ENCODE measurements around the gene C1orf21.

Gene C1orf21

DNA sequence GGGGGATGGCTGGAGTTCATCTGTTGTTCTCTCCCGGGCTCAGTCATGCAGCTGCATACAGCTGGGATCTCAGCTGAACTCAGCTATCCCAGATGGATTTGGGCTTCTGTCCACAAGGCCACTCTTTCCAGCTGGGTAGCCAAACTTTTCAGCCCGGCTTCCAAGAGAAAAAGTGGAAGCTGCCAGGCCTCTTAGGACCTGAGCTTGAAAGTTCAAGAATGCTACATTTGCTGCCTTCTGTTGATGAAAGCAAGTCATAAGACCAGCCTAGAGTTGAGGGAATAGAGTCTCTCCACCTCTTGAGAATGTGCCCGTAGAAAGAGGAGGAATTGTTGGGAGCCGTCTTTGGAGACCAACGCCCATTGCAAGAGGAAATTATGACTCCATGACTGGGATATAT is 95.3 kb downstream of the C1orf21 start:
- DNase-seq (ENCODE audit: low read depth in 2 of 3, low spot score in 2 of 3), result no peak

DNA sequence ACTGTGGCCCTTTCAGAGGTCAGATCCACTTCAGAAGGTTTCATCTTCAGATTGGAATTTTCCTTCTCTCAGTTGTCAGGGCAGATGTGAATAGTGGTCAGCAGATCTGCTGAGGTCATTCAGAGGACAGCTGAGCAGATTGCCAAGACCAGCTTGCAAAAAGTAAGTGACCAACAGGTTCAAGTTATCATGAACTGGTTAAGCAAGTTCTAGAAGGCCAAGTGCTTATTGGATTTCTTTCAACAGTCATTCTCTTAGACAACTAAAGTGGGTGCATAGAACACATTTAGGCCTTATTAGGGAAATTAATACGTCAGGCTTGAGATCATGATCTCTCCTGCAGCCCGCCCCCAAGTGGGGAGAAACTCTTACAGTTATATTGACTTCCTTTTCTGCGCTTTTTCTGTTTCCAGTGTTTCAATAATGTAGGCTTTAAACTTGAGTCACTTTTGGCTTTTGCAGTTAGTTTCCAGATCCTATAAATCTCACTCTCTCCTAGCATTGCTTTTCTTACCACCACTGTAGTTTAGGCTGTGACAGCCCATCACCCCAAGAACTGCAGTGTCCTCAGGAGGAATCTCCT is 96.4 kb downstream of the C1orf21 start:
- no peak for DNase-seq (ENCODE audit: low read depth in 2 of 3, low spot score in 2 of 3)

DNA sequence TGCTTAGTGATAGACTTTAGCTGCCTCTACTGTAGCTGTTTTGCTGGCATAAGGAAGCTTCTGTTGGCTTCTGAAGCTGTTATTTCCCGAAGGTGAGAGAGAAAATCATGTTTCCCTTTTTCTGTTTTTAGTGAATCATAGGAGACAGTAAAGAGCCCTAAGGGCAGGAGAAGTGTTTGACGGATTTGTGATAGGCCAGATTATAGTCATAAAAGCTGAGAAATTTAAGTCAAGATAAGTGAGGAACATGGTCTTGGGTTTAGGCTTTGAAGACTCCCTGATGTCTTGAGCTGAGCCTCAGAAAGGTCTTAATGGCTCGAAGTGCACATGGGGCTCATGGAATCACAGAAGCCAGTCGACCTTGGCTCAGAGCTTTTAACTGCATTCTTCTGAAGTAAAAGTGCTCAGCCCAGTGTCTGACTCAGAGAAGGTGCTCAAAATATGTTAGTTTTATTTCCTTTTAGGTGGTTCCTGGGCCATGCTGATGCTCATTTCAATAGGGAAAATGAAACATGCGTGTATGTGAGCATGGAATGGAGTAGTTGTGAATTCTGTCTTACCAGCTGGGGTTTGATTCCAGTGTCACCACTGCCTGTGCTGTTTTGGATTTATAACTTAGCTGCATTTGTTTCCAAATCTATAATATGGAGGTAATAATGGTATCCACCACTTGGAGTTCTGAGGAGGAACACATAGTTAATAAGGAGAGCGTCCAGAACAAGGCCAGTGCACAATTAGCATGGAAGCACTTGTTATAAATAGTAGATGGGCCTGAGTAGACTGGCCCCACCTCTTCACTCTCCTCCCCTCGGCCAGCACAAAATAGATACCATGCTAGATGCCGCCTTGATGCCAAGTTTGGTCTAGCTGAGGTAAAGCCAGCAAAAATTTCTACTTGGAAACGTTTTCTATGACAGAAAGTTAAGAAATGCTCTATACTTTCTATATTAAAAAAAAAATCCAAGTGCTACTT is 99.2 kb downstream of the C1orf21 start:
- no peak for DNase-seq (ENCODE audit: low read depth in 2 of 3, low spot score in 2 of 3)

DNA sequence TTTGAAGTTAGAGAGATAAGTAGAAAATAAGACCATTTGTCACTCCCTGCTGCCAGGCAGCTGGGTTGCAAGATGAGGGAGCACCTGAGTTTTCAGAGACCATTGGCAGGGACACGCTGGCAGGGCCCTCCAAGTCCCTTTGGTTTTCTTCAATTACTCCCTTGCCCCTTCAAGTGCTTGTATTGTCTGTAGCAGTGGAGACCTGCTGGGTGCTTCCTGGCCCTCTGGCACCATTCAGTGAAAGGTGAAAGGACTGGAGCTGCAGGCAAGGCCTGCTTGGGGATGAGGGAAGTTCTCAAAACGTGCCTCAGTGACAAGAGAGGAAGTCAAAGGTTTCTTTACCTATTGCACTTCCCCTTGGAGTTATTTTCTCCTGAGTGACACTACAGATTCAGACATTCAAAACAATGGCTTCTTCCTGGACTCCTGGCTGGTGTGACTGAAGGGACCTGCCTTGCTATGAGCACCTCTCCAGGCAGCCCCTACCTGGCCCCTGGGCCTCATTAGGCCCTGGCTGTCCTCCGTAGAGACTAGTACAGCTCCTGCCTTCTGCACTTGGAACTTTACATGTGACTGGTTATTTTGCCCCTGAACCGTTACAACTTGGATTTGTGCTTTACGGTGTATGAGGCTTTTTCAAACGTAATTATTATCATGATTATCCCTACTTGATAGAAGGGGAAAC is 100.1 kb downstream of the C1orf21 start:
- no peak for DNase-seq (ENCODE audit: low read depth in 2 of 3, low spot score in 2 of 3)

DNA sequence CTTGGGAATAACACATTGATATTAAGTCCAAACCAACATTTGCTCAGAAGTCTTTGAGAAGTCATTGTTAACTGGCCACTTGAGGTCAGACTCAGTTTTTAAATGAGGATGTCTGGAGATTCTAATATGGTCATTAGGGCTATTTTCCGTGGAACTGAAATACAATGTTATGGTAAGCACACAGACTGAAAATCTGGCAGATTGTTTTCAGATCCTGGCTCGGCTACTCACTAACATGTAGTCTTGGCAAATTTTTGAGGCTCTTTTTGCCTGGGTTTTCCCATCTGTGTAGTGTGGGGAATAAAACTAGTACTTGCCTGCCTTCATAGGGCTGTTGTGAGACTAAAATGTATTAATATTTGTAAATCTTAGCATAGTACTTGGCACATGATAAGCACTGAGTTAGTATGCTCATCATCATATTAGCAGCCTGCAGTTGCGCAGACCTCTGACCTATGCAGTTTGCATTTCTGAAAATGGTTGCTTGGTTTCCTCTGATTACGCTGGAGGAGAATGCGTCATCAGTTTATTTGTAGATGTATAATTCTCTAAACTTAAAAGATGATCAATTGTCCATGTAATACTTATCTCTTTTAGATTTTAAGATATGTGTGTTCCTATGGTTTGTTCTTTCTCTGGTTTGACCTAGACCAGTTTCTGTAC is 100.8 kb downstream of the C1orf21 start:
- no peak for DNase-seq (ENCODE audit: low read depth in 2 of 3, low spot score in 2 of 3)

DNA sequence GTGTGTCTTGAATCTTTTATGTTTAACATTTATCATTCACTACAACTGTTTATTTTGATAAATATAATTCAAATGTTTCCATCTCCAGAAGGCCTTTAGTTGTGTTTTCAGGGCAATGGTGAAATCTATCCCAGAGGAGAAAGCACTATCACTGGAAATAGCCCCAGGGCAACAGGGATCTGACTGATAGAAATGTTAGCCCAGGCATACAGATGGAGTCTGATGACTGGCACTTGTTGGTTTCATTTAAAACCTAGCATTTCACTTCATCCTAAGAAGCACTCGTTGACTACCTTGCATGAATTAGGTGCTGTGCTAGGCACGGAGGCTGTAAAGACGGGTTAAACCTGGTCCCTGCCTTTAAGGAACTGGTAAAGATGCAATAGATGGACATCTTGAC is 103.1 kb downstream of the C1orf21 start:
- DNase-seq (ENCODE audit: low read depth in 2 of 3, low spot score in 2 of 3), result no peak

DNA sequence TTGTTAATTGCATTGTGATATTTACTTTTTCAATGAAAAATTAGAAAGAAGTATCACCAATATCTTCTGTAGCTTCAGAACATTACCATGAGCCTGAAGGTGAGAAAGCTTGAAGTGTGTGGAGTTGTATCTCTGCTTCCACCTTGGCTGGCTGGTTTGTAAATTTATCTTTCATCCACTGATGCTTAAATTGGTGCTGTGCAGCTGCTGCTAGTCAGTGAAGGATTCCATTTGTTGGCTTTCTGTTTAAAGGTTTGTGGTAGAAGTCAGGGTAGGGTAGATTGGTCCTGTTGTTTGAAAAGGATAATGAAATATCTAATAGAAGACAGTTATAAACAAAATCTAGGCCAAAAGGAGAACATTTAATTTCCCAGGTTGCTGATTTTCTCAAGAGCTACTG is 105.7 kb downstream of the C1orf21 start:
- no peak for DNase-seq (ENCODE audit: low read depth in 2 of 3, low spot score in 2 of 3)

DNA sequence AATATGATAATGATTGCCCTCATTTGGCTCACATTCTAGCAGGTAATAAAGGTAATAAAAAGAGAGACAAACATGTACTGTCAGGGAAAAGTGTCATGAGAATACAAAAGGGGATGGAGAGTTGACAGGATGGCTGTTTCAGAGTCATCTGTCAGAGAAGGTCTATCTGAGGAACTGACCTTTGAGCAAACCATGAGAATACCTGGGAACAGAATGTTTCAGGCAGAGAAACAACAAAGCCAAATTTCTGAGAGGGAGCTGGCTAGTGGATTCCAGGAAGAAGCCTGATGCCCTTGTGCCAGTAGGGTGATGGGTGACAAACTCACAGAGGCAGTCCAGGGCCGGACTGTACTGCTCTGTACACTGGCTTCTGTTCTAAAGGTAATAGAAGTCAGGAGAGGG is 107.2 kb downstream of the C1orf21 start:
- DNase-seq (ENCODE audit: low read depth in 2 of 3, low spot score in 2 of 3), result no peak

DNA sequence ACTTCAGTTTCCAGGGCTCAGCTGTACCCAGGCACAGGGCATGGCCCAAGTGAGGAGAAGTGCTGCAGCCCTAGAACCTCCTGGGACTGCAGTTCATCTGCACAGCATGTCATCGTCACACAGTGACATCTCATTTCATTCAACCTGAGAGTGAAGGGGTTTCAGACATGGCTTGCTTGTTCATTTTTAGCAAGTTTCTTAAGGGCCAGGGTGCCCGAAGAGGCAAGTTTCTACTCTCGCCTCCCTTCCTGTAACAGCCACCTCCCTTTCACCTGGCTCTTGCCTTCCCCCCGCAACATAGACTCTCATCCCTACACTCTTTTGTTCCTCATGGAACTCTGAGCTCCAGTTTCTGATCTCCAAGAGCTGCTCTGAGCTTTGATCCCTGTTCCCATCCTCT is 108.1 kb downstream of the C1orf21 start:
- DNase-seq (ENCODE audit: low read depth in 2 of 3, low spot score in 2 of 3), result no peak

DNA sequence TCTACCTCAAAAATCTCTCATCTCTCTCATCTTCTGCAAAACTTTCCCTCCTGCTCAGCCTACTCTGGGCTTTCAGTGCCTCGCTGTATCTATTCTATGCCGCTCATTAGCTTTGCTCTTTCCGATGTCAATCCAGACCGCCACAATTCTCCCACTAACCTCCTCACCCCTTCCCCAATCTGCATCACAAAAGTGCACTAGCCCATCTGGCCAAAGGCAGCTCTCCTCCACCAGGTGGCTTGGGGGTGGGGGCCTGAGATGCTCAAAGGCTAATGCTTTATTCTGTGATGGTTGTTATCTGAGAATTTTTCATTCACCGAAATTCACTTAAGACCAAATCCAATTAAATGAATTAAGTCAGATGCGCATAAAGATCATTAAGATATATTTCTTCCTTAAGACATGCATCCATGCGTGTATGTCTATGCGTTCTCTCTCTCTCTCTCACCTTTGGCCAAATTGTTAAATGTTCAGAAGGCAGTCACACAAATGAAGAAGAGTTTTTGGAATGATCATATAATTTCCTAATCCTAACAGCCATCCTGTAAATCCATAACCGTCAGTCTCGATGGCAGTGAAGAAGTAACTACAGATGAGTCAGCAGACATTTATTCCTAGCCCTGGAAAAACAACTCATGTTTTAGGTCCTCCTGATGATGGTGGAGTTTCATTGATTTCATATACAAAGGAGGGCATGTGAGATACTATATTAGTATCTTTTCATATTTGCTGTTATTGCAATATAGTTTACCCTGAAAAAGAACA is 111.3 kb downstream of the C1orf21 start:
- DNase-seq (ENCODE audit: low read depth in 2 of 3, low spot score in 2 of 3), result no peak

DNA sequence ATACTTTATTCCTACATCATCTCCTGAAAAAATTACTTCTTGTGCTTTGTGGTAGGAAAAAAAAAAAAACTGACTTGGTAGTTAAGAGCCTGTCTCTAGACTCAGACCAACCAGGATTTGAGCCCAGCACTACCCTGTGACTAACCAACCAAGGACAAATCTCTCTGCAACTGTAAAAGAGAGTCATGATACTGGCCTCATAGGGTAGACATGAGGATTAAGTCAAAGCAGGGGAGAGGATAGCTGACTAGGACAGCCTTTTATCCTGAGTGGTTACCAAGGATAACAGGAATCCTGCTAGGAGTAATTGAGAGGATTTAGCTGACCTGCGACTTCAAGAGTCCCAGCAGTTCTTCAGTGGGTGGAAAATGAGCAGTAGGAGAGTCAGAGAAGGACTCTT is 112.8 kb downstream of the C1orf21 start:
- no peak for DNase-seq (ENCODE audit: low read depth in 2 of 3, low spot score in 2 of 3)

DNA sequence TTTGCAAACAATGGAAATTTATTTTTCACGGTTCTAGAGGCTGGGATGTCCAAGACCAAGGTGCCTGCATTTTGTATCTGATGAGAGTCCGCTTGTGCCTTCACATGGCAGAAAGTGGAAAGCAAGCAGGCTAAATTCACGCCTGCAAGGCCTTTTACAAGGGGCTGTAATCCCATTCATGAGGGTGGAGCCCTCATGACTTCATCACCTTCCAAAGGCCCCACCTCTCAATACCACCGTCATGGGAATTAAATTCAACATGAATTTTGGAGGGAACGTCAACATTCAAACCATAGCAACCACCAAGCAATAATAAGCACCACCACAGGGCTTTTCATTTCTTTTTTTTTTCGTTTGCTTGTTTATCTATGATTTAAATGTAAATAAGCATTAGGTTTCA is 115.3 kb downstream of the C1orf21 start:
- no peak for DNase-seq (ENCODE audit: low read depth in 2 of 3, low spot score in 2 of 3)

DNA sequence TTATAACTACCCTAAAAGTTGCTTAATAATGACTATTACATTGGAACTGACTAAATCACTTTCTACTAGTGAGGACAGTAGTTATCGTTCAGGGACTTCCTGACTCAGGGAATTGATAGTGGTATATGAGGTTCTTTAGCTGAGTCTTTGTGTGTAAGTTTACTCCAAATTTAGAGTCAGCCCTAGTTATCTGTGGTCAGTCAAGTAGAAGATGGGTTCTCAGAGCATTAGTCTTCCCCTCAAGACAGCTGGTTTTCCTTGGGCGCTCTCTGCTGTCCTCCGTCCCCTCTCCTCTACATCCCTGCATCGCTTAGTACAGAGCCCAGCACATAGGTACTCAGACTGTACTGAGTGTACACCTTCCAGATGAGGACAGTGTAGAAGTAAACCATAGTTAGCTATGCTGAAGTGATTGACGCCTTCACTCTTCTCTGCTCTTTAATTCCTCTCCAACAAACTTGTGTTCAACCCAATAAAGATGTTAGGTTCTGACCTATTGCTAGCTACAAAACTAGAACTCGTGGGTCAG is 116.5 kb downstream of the C1orf21 start:
- DNase-seq (ENCODE audit: low read depth in 2 of 3, low spot score in 2 of 3), result no peak

DNA sequence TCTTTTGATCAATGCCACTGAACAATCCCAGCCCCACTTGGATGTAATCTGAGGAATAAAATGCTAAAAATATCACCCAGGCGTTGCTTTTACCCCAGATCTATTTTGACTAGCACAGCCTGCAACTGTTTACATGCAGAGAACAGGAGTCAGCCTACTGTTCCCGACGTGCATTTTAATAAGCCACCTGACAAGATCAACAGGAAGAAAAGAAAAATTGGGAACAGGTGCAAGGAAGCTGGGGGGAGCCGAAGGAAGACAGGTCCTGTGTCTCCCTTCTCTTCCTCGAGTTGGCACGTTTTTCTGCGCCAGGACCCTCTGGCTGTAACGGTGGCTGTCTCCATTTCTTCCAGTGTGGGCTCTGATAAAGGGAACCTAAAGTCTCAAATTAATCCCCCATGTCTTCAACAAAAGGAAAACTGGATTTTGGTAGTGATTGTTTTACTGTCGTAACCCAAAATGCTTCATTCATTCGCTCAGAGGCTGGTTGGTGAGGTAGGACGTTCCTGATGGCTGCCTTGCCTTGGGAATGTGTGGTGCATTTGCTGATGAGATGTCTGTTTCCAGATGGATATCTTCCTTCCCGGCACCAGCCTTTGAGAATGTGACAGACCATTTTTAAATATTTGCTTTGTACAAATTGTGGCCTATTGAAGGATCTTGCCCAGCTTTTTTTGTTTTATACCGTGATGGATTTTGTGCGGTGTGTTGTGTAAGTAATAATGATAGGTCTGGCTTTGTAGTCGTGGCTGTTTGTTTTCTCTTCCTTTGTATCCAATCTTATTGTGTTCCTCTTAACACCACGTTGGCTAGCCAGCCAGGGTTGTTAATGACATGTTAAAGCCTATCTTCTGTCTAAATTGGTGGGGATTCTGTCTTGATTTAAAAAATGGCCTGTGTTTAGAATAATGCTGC is 117.5 kb downstream of the C1orf21 start:
- no peak for DNase-seq (ENCODE audit: low read depth in 2 of 3, low spot score in 2 of 3)

DNA sequence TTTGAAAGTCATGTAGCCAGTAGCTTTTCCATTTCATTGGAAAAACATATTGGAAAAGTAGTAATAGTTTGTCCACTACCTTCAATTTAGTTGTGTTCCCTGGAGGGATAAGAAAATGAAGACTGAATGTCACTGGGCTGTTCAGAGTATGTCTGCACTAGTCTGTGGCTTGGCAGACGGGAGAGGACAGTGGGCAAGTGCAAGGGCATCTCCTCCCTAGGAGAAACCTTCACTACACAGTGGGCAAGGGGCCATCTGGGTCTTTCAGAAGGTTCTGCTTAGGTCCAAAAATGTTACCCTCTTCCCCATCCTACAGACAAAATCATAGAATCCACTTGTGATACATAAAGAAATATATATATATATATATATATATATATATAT is 118.1 kb downstream of the C1orf21 start:
- no peak for DNase-seq (ENCODE audit: low read depth in 2 of 3, low spot score in 2 of 3)

DNA sequence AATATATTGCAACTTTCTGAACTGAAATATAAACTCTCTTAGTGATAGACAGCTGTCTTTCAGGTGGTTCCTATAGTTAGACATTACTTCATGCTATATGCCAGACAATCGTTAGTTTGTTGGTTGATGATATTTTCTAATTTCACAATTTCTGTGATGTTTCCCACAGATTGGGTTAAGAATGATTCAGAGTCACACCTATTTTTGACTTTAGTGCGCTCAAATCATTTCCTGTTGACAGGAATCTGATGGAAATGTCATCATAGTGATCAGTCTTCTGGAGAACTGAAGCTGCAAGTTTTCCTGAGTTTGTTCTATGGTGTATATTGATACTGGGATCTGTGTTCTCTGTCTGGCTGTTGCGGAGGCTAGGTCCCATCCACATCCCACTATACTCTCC is 119.7 kb downstream of the C1orf21 start:
- no peak for DNase-seq (ENCODE audit: low read depth in 2 of 3, low spot score in 2 of 3)

DNA sequence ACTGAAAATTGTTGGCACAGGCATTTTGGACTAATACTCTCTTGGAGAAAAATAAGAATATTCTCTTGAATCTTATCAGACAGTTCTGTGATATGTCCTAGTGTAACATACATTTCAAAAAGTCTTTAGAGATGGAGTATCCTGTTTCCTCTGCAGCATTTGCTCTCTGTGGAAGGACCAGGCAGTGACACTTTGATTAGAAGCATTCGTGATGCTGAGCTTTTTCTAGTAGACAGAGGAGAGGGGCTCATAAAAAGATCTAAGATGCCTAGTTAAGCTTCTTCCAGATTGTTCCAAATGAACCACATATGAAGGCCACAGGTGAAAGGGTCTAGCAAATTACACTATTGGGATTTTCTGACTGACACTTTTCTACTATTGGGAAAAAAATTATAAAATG is 120.3 kb downstream of the C1orf21 start:
- no peak for DNase-seq (ENCODE audit: low read depth in 2 of 3, low spot score in 2 of 3)

DNA sequence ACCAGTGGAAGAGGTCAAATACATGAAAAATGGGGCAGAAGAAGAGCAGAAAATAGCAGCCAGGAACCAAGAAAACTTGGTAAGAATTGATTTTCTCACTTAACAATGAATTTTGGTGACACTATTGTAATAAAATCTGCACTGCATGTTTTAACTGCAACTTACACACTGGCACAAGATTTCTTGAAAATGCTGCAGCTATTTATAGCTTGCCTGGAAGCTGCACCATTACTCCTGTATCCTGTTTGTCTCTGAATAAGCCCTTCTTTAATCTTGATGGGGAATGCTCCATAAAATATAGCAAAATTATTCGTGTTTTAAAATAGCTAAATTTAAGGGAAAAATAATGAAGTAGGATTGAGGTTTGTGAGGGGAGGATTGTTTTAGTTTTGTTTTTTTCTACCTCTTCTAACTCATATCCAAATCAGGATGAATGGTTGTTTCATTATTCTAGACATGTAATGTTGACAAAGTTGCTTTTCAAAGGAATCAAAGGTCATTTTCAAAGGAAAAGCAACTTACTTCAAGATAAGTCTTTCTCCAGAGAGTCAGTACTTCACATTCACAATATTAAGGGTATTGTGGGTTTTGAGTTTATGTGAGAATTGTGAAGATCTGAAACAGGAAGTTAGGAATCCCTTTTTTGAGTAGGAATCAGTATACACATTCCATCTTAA is 120.9 kb downstream of the C1orf21 start:
- DNase-seq (ENCODE audit: low read depth in 2 of 3, low spot score in 2 of 3), result no peak

DNA sequence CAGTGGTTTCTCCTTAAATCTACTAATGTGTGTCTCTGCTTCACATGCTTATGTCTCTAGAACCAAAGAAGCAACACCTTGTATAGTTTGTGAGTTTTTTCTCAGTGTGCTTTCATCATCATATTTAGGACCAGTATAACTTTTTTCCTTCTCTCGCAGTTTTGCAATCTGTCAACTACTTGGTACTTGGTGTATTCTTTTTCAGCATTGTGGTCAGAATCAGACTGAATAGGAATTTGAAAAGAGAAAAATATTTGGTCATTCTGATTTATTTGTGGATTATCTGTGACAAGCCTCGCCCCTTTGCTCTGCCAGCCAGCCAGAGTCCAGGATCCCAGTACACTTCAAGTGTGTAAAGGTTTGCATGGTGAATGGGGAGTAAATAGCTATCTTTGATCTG is 122.3 kb downstream of the C1orf21 start:
- DNase-seq (ENCODE audit: low read depth in 2 of 3, low spot score in 2 of 3), result no peak
